ENCODE results near the gene USP13.

GRCh38 chr3:179719048-179719734 lies 66.4 kb downstream of the USP13 start:
- no peak for TF ChIP-seq POLR2A (IDR thresholded peaks at IDR 0.05)
- TF ChIP-seq, protein P1, sequence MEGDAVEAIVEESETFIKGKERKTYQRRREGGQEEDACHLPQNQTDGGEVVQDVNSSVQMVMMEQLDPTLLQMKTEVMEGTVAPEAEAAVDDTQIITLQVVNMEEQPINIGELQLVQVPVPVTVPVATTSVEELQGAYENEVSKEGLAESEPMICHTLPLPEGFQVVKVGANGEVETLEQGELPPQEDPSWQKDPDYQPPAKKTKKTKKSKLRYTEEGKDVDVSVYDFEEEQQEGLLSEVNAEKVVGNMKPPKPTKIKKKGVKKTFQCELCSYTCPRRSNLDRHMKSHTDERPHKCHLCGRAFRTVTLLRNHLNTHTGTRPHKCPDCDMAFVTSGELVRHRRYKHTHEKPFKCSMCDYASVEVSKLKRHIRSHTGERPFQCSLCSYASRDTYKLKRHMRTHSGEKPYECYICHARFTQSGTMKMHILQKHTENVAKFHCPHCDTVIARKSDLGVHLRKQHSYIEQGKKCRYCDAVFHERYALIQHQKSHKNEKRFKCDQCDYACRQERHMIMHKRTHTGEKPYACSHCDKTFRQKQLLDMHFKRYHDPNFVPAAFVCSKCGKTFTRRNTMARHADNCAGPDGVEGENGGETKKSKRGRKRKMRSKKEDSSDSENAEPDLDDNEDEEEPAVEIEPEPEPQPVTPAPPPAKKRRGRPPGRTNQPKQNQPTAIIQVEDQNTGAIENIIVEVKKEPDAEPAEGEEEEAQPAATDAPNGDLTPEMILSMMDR (IDR thresholded peaks at IDR 0.05), result no peak
- TF ChIP-seq POLR2AphosphoS5 (IDR thresholded peaks at IDR 0.05; ENCODE audit: insufficient read depth in 1 of 2, low read depth in 1 of 2), result no peak
